ENCODE measurements around the gene EXT2. TPM values are rescaled to one million over a fixed set of nuclear protein-coding genes. Genes with fewer than 3 reads are reported as not detected.

The EXT2 gene
- total RNA-seq, 1 experiment from 2014 or later, result 77.0 TPM

DNA sequence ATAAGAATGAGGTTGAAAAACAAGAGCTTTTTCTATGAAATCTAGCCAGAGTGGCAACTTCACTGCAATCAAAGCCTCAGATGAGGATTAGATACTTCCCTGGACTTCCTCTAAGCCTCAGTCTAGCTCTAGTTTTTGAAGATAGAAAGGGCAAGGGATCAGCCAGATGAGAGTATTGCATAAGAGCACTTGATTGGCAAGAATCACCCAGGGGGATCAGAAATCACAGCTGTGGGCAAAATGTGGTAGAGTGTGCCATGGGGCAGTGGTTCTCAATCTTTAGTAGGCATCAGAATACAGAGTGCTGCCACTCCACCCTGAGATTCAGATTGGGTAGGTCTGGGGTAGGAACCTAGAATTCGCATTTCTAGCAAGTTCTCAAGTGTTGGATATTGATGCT is 82.4 kb downstream of the EXT2 start:
- Histone ChIP-seq H3K4me1 (ENCODE audit: insufficient read depth, low read length) (no peaks in the 10 kb centered on the region), H3K27me3 (ENCODE audit: low read length) (no peaks in the 10 kb centered on the region), H3F3A (ENCODE audit: low read length, unreplicated experiment) (no peaks in the 10 kb centered on the region), H3K9ac (ENCODE audit: low read length) (no peak overlapping the region), H4K20me1 (ENCODE audit: low read length) (no peaks in the 10 kb centered on the region), H3K9me3 (ENCODE audit: low read length) (no peaks in the 10 kb centered on the region), H3K27ac (ENCODE audit: low read length) (no peak overlapping the region), H3K9me2 (replicated peaks; ENCODE audit: low read length) (no peaks in the 10 kb centered on the region), H3K4me3 (ENCODE audit: low read length) (no peak overlapping the region), H3K4me2 (ENCODE audit: low read length) (no peak overlapping the region), H2AFZ (ENCODE audit: low read length) (no peak overlapping the region), H3K36me3 (ENCODE audit: low read depth, low read length) (no peaks in the 10 kb centered on the region), H3K79me2 (ENCODE audit: low read length) (no peaks in the 10 kb centered on the region)
- intact Hi-C loops (cut with micrococcal nuclease), result no loop called here
- ChIA-PET POLR2A (ENCODE audit: unreplicated experiment) (interaction anchor here (0.7 kb wide), 1 partner anchor 51 kb away, joined by 5 read pairs; no protein-coding TSS in a partner anchor), CTCF (no interaction called here)
- TF ChIP-seq EZH2 (IDR thresholded peaks at IDR 0.05; ENCODE audit: low read length, unreplicated experiment) (no peak), CTCF (conservative IDR thresholded peaks at IDR 0.05; ENCODE audit: low read depth, low read length) (no peak), EZH2phosphoT487 (IDR thresholded peaks at IDR 0.05; ENCODE audit: borderline replicate concordance, low read length) (no peak)
- no TSS peak for BruUV-seq (replicated peaks)
- DNase-seq (no peak), ATAC-seq (no peak)

DNA sequence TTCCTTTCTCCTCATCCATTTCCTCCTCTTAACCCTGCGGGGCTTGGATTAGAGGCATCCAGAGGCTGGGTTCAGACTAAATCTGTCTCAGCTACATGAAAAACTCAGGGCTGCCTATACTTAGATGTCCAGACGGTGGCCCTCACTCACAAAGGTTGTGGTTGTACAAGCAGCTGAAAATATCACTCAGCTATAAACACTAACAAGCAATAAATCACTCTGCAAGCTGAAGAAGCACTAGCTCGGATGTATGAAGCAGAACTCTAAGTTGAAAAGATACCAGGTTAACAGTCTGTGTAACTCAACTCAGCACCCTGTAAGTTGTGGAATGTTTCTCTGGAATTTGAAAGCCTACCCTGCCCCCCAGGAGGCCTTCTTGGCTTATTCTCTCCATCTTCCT is 82.9 kb downstream of the EXT2 start:
- ChIA-PET POLR2A (ENCODE audit: unreplicated experiment) (interaction anchor here (0.7 kb wide), 1 partner anchor 50 kb away, joined by 5 read pairs; no protein-coding TSS in a partner anchor), CTCF (no interaction called here)
- TF ChIP-seq CTCF (conservative IDR thresholded peaks at IDR 0.05; ENCODE audit: low read depth, low read length) (no peak), EZH2 (IDR thresholded peaks at IDR 0.05; ENCODE audit: low read length, unreplicated experiment) (no peak), EZH2phosphoT487 (IDR thresholded peaks at IDR 0.05; ENCODE audit: borderline replicate concordance, low read length) (no peak)
- BruUV-seq (replicated peaks), result no TSS peak
- no peaks in the 10 kb centered on the region for H3K4me1 ChIP-seq (ENCODE audit: insufficient read depth, low read length)
- H3K36me3 ChIP-seq (ENCODE audit: low read depth, low read length), result no peaks in the 10 kb centered on the region
- H3K9ac ChIP-seq (ENCODE audit: low read length), result no peak overlapping the region
- no peaks in the 10 kb centered on the region for H3K79me2 ChIP-seq (ENCODE audit: low read length)
- no peak overlapping the region for H3K4me2 ChIP-seq (ENCODE audit: low read length)
- H4K20me1 ChIP-seq (ENCODE audit: low read length), result no peaks in the 10 kb centered on the region
- H3F3A ChIP-seq (ENCODE audit: low read length, unreplicated experiment), result no peaks in the 10 kb centered on the region
- no peak overlapping the region for H3K27ac ChIP-seq (ENCODE audit: low read length)
- no peaks in the 10 kb centered on the region for H3K27me3 ChIP-seq (ENCODE audit: low read length)
- DNase-seq, result no peak
- no peaks in the 10 kb centered on the region for H3K9me3 ChIP-seq (ENCODE audit: low read length)
- no peak for ATAC-seq
- intact Hi-C loops (cut with micrococcal nuclease), result no loop called here
- H3K9me2 ChIP-seq (replicated peaks; ENCODE audit: low read length), result no peaks in the 10 kb centered on the region
- H2AFZ ChIP-seq (ENCODE audit: low read length), result no peak overlapping the region
- no peak overlapping the region for H3K4me3 ChIP-seq (ENCODE audit: low read length)

- POLR2A ChIA-PET (ENCODE audit: unreplicated experiment), result no interaction called here
- no peaks in the 10 kb centered on the region for H3K9me2 ChIP-seq (replicated peaks; ENCODE audit: low read length)
- no peaks in the 10 kb centered on the region for H3K9me3 ChIP-seq (ENCODE audit: low read length)
- no peak overlapping the region for H2AFZ ChIP-seq (ENCODE audit: low read length)
- H3K4me3 ChIP-seq (ENCODE audit: low read length), result no peak overlapping the region
- CTCF ChIA-PET, result no interaction called here
- no peaks in the 10 kb centered on the region for H3K27me3 ChIP-seq (ENCODE audit: low read length)
- no peaks in the 10 kb centered on the region for H3K4me1 ChIP-seq (ENCODE audit: insufficient read depth, low read length)
- no peaks in the 10 kb centered on the region for H3F3A ChIP-seq (ENCODE audit: low read length, unreplicated experiment)
- no TSS peak for BruUV-seq (replicated peaks)
- no peaks in the 10 kb centered on the region for H3K79me2 ChIP-seq (ENCODE audit: low read length)
- no peak overlapping the region for H3K27ac ChIP-seq (ENCODE audit: low read length)
- no peak overlapping the region for H3K9ac ChIP-seq (ENCODE audit: low read length)
- DNase-seq, result no peak
- H4K20me1 ChIP-seq (ENCODE audit: low read length), result no peaks in the 10 kb centered on the region
- TF ChIP-seq EZH2phosphoT487 (IDR thresholded peaks at IDR 0.05; ENCODE audit: borderline replicate concordance, low read length), result no peak
- TF ChIP-seq EZH2 (IDR thresholded peaks at IDR 0.05; ENCODE audit: low read length, unreplicated experiment), result no peak
- TF ChIP-seq CTCF (conservative IDR thresholded peaks at IDR 0.05; ENCODE audit: low read depth, low read length), result no peak
- intact Hi-C loops (cut with micrococcal nuclease), result no loop called here
- no peak for ATAC-seq
- no peak overlapping the region for H3K4me2 ChIP-seq (ENCODE audit: low read length)
- no peaks in the 10 kb centered on the region for H3K36me3 ChIP-seq (ENCODE audit: low read depth, low read length)
These were observed 83.7 kb downstream of the EXT2 start for GRCh38 chr11:44179173-44179572.
